WTC11 (cell line): Measurements from ENCODE around the gene SH2D6. TPM values are rescaled to one million over a fixed set of nuclear protein-coding genes. Genes with fewer than 3 reads are reported as not detected.

Experiments used
- ATAC-seq: fragments of 200-7000 bp; cut with Tn5 transposase; 2 replicates; pipeline ENCODE4 v1.10.0; 2021; ENCODE audit warnings: mild to moderate bottlenecking, moderate library complexity
- CTCF ChIA-PET: fragments of 300-600 bp; sonication (Branson Sonifier 250); formaldehyde crosslinking; loops from one replicate; lab custom pipeline; 2021; ENCODE audit warnings: antibody characterized with exemption; lab: Charles Lee
- POLR2A ChIA-PET: fragments of 350-600 bp; sonication (Branson Sonifier 250); formaldehyde crosslinking; loops from one replicate; lab custom pipeline; 2021; ENCODE audit warnings: antibody characterized with exemption; lab: Charles Lee
- DNase-seq: peaks from one replicate; pipeline ENCODE4 v3.0.0; 2021; ENCODE audit warnings: low spot score
- H3K27ac Mint-ChIP-seq: 2 replicates; pipeline ENCODE4 v1.8.0; 2021; ENCODE audit warnings: mixed read lengths
- H3K27me3 Mint-ChIP-seq: 2 replicates; pipeline ENCODE4 v1.8.0; 2021; ENCODE audit warnings: low read depth, mild to moderate bottlenecking, moderate library complexity, mixed read lengths
- H3K36me3 Mint-ChIP-seq: 2 replicates; pipeline ENCODE4 v1.8.0; 2021; ENCODE audit warnings: mixed read lengths
- H3K4me1 Mint-ChIP-seq: 2 replicates; pipeline ENCODE4 v1.8.0; 2022; ENCODE audit warnings: mixed read lengths
- H3K4me3 Mint-ChIP-seq: 2 replicates; pipeline ENCODE4 v1.8.0; 2021; ENCODE audit warnings: mild to moderate bottlenecking, moderate library complexity, mixed read lengths
- H3K9me3 Mint-ChIP-seq: 2 replicates; pipeline ENCODE4 v1.8.0; 2021; ENCODE audit warnings: mixed read lengths
- ARID4B ChIP-seq: sonication (generic); formaldehyde crosslinking; IDR thresholded peaks from 2 replicates; pipeline ENCODE4 v1.8.0; 2023; ENCODE audit warnings: missing genetic modification reagents, mild to moderate bottlenecking, borderline replicate concordance
- ATF1 ChIP-seq: sonication (generic); formaldehyde crosslinking; IDR thresholded peaks from 2 replicates; pipeline ENCODE4 v1.8.1; 2023; ENCODE audit warnings: mild to moderate bottlenecking, moderate library complexity, missing genetic modification reagents
- EMX1 ChIP-seq: fragments of 250-450 bp; sonication (Bioruptor Pico); IDR thresholded peaks from 2 replicates; pipeline ENCODE4 v1.8.0; 2021; ENCODE audit warnings: mild to moderate bottlenecking
- FOXK1 ChIP-seq: sonication (generic); formaldehyde crosslinking; IDR thresholded peaks from 2 replicates; pipeline ENCODE4 v1.8.0; 2022; ENCODE audit warnings: mild to moderate bottlenecking, moderate library complexity, missing genetic modification reagents
- GABPB1 ChIP-seq: sonication (generic); formaldehyde crosslinking; IDR thresholded peaks from 2 replicates; pipeline ENCODE4 v1.8.1; 2023; ENCODE audit warnings: mild to moderate bottlenecking, missing genetic modification reagents
- IRF1 ChIP-seq: sonication (generic); formaldehyde crosslinking; IDR thresholded peaks from 2 replicates; pipeline ENCODE4 v1.8.0; 2023; ENCODE audit warnings: missing genetic modification reagents
- NFATC4 ChIP-seq: fragments of 250-450 bp; sonication (Bioruptor Pico); IDR thresholded peaks from 2 replicates; pipeline ENCODE4 v1.9.0; 2021; ENCODE audit warnings: mild to moderate bottlenecking
- ZBTB43 ChIP-seq: sonication (generic); formaldehyde crosslinking; IDR thresholded peaks from 2 replicates; pipeline ENCODE4 v1.8.1; 2023; ENCODE audit warnings: mild to moderate bottlenecking, missing genetic modification reagents
- total RNA-seq: library from RNA; stranded (reverse); gene quantifications from 3 replicates; pipeline ENCODE4 v1.2.3, GENCODE V29; 2021
- TF ChIP-seq, protein P1 (sequence below): sonication (generic); formaldehyde crosslinking; IDR thresholded peaks from 2 replicates; pipeline ENCODE4 v1.8.1; 2022; ENCODE audit warnings: mild to moderate bottlenecking, missing genetic modification reagents, moderate library complexity, borderline replicate concordance
- TF ChIP-seq, protein P2 (sequence below): sonication (generic); formaldehyde crosslinking; IDR thresholded peaks from 2 replicates; pipeline ENCODE4 v1.8.0; 2022; ENCODE audit warnings: mild to moderate bottlenecking, missing genetic modification reagents
- TF ChIP-seq, protein P3 (sequence below): sonication (generic); formaldehyde crosslinking; IDR thresholded peaks from 2 replicates; pipeline ENCODE4 v1.8.1; 2022; ENCODE audit warnings: low read depth, mild to moderate bottlenecking, moderate library complexity, missing genetic modification reagents, borderline replicate concordance
- TF ChIP-seq, protein P4 (sequence below): fragments of 250-450 bp; sonication (Bioruptor Pico); IDR thresholded peaks from 2 replicates; pipeline ENCODE4 v1.9.0; 2021; ENCODE audit warnings: mild to moderate bottlenecking
- TF ChIP-seq, protein P5 (sequence below): sonication (generic); formaldehyde crosslinking; IDR thresholded peaks from 2 replicates; pipeline ENCODE4 v1.8.1; 2023; ENCODE audit warnings: mild to moderate bottlenecking, missing genetic modification reagents, moderate library complexity
- TF ChIP-seq, protein P6 (sequence below): sonication (generic); formaldehyde crosslinking; IDR thresholded peaks from 2 replicates; pipeline ENCODE4 v1.8.0; 2022; ENCODE audit warnings: mild to moderate bottlenecking, missing genetic modification reagents

Gene SH2D6
- total RNA-seq, 1 experiment from 2014 or later: 1.2 TPM

- ChIA-PET CTCF (interaction anchor here (0.8 kb wide), 1 partner anchor 11 kb away, joined by 3 read pairs; no protein-coding TSS in a partner anchor), POLR2A (interaction anchor here (1.0 to 2.4 kb wide), 2 partner anchors 25 to 94 kb away, joined by 5 to 10 read pairs; partner anchors contain the start of gene MAT2A)
- ATAC-seq: no peak
- Mint-ChIP-seq H3K36me3 (no peaks in the 10 kb centered on the region), H3K4me1 (peaks cover 4% of the 10 kb centered on the region), H3K9me3 (no peaks in the 10 kb centered on the region), H3K27ac (no peak overlapping the region)
- TF ChIP-seq IRF1: no peak
- no peak for TF ChIP-seq NFATC4 (CRISPR knock-in tag)
- TF ChIP-seq, protein P1, sequence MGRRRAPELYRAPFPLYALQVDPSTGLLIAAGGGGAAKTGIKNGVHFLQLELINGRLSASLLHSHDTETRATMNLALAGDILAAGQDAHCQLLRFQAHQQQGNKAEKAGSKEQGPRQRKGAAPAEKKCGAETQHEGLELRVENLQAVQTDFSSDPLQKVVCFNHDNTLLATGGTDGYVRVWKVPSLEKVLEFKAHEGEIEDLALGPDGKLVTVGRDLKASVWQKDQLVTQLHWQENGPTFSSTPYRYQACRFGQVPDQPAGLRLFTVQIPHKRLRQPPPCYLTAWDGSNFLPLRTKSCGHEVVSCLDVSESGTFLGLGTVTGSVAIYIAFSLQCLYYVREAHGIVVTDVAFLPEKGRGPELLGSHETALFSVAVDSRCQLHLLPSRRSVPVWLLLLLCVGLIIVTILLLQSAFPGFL: no peak
- TF ChIP-seq, protein P2, sequence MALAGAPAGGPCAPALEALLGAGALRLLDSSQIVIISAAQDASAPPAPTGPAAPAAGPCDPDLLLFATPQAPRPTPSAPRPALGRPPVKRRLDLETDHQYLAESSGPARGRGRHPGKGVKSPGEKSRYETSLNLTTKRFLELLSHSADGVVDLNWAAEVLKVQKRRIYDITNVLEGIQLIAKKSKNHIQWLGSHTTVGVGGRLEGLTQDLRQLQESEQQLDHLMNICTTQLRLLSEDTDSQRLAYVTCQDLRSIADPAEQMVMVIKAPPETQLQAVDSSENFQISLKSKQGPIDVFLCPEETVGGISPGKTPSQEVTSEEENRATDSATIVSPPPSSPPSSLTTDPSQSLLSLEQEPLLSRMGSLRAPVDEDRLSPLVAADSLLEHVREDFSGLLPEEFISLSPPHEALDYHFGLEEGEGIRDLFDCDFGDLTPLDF: no peak
- TF ChIP-seq ARID4B (CRISPR knock-in tag): no peak
- TF ChIP-seq, protein P3, sequence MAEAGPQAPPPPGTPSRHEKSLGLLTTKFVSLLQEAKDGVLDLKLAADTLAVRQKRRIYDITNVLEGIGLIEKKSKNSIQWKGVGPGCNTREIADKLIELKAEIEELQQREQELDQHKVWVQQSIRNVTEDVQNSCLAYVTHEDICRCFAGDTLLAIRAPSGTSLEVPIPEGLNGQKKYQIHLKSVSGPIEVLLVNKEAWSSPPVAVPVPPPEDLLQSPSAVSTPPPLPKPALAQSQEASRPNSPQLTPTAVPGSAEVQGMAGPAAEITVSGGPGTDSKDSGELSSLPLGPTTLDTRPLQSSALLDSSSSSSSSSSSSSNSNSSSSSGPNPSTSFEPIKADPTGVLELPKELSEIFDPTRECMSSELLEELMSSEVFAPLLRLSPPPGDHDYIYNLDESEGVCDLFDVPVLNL: no peak
- TF ChIP-seq, protein P4, sequence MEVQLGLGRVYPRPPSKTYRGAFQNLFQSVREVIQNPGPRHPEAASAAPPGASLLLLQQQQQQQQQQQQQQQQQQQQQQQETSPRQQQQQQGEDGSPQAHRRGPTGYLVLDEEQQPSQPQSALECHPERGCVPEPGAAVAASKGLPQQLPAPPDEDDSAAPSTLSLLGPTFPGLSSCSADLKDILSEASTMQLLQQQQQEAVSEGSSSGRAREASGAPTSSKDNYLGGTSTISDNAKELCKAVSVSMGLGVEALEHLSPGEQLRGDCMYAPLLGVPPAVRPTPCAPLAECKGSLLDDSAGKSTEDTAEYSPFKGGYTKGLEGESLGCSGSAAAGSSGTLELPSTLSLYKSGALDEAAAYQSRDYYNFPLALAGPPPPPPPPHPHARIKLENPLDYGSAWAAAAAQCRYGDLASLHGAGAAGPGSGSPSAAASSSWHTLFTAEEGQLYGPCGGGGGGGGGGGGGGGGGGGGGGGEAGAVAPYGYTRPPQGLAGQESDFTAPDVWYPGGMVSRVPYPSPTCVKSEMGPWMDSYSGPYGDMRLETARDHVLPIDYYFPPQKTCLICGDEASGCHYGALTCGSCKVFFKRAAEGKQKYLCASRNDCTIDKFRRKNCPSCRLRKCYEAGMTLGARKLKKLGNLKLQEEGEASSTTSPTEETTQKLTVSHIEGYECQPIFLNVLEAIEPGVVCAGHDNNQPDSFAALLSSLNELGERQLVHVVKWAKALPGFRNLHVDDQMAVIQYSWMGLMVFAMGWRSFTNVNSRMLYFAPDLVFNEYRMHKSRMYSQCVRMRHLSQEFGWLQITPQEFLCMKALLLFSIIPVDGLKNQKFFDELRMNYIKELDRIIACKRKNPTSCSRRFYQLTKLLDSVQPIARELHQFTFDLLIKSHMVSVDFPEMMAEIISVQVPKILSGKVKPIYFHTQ (CRISPR knock-in tag): no peak
- TF ChIP-seq, all 79 proteins: peak for 0
- no peaks in the 10 kb centered on the region for H3K27me3 Mint-ChIP-seq
- H3K4me3 Mint-ChIP-seq: no peak overlapping the region
- DNase-seq: no peak
These were observed 26.2 kb downstream of the SH2D6 start for GRCh38 chr2:85444629-85445172.

DNA sequence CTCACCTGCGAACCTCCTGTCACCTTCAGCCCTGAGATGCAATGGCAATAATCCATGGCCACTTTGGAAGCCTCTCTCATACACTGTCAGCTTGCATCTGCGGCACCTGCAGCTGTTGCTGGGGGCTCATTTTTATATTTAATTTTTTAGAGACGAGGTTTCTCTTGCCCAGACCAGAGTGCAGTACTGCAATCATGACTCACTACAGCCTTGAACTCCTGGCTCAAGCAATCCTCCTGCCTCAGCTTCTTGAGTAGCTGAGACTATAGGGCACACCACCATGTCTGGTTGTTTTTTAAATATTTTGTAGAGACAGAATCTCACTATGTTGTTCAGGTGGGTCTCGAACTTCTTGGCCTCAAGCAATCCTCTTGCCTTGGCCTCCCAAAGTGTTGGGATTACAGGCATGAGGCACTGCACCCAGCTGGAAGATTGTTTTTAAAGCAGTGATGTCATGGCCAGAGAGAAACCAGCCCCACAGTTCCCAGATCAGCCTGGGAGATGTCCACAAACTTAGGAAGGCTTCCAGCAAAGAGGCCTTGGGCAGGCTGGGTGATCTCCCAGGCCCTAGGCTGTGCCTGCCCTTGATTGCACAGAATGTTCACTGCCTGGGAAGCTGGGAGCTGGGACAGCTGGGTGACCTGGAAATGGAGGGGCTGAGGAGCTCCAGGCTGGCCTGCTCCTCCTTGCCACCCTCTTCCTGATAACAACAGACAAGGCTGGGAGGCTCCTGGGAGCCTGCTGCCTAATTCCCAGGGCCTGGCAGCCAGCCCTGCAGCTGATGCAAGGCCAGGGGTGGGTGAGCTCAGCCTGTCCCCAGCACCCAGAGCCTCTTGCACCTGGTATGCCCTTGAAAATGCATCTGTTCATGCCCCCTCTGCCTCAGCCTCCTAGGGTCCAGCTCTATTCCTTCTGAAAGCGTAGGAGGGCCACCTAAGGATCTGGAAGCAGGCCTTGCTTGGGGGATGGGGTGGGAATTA lies 27.1 kb downstream of the SH2D6 start:
- no peak for TF ChIP-seq ZBTB43 (CRISPR knock-in tag)
- TF ChIP-seq, protein P1: no peak
- TF ChIP-seq, protein P5, sequence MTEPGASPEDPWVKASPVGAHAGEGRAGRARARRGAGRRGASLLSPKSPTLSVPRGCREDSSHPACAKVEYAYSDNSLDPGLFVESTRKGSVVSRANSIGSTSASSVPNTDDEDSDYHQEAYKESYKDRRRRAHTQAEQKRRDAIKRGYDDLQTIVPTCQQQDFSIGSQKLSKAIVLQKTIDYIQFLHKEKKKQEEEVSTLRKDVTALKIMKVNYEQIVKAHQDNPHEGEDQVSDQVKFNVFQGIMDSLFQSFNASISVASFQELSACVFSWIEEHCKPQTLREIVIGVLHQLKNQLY (CRISPR knock-in tag): no peak
- no peak for TF ChIP-seq EMX1 (CRISPR knock-in tag)
- TF ChIP-seq, protein P6, sequence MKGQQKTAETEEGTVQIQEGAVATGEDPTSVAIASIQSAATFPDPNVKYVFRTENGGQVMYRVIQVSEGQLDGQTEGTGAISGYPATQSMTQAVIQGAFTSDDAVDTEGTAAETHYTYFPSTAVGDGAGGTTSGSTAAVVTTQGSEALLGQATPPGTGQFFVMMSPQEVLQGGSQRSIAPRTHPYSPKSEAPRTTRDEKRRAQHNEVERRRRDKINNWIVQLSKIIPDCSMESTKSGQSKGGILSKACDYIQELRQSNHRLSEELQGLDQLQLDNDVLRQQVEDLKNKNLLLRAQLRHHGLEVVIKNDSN (CRISPR knock-in tag): no peak
- peak; percentile 100 for TF ChIP-seq GABPB1 (CRISPR knock-in tag)
- no peak for TF ChIP-seq ATF1 (CRISPR knock-in tag)
- TF ChIP-seq FOXK1 (CRISPR knock-in tag): no peak
- CTCF ChIA-PET: interaction anchor here (1.2 to 1.9 kb wide), 2 partner anchors 8 to 10 kb away, joined by 3 to 6 read pairs; no protein-coding TSS in a partner anchor

More for the DNA sequence above, 27.1 kb downstream of the SH2D6 start:
- POLR2A ChIA-PET: interaction anchor here (2.4 kb wide), 1 partner anchor 94 kb away, joined by 10 read pairs; the partner anchor contains the start of gene MAT2A
- Mint-ChIP-seq H3K9me3 (no peaks in the 10 kb centered on the region), H3K27me3 (no peaks in the 10 kb centered on the region), H3K4me3 (no peak overlapping the region), H3K4me1 (peaks cover 4% of the 10 kb centered on the region), H3K36me3 (no peaks in the 10 kb centered on the region), H3K27ac (no peak overlapping the region)
- DNase-seq (no peak), ATAC-seq (no peak)
